NCI-H1105 treated with DMSO at 0.1 percent for 48 hours (cell line): ENCODE data around the gene CRISPLD2.

Experiments used
- DNase-seq: peaks from one replicate; lab custom pipeline; 2025; lab: John Stamatoyannopoulos, UW

Gene CRISPLD2, protein sequence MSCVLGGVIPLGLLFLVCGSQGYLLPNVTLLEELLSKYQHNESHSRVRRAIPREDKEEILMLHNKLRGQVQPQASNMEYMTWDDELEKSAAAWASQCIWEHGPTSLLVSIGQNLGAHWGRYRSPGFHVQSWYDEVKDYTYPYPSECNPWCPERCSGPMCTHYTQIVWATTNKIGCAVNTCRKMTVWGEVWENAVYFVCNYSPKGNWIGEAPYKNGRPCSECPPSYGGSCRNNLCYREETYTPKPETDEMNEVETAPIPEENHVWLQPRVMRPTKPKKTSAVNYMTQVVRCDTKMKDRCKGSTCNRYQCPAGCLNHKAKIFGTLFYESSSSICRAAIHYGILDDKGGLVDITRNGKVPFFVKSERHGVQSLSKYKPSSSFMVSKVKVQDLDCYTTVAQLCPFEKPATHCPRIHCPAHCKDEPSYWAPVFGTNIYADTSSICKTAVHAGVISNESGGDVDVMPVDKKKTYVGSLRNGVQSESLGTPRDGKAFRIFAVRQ

DNA sequence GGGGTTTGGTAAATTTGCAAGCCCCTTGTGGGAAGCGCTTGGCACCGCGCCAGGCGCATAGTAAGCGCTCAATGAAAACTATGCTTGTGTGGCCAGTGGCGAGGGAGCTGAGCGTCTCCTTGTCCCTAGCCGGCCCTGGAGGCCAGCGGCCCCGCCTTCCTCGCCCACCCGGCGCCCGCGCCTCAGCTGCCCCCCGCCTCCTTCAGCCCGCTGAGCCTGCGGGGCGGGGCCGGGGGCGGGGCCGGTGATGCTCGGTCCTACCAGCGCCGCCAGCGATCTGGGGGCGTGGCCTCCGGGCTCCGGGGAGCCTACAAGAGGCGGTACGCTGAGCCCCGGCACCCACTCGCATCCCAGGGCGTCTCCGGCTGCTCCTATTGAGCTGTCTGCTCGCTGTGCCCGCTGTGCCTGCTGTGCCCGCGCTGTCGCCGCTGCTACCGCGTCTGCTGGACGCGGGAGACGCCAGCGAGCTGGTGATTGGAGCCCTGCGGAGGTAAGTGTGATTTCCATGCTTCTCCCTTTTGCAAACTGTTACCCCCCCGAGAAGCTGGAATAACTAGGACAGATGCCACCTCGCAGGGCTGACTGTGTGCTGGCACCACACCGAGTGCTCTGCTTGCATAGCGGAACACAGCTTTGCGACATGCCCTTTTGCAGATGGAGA is at the start of gene CRISPLD2:
CRISPLD2 (plus strand) TSS at position 342 of the 661 bp plus-strand sequence. CDS start 18,511 bp downstream, outside the sequence.
- DNase-seq = peak; percentile 77

DNA sequence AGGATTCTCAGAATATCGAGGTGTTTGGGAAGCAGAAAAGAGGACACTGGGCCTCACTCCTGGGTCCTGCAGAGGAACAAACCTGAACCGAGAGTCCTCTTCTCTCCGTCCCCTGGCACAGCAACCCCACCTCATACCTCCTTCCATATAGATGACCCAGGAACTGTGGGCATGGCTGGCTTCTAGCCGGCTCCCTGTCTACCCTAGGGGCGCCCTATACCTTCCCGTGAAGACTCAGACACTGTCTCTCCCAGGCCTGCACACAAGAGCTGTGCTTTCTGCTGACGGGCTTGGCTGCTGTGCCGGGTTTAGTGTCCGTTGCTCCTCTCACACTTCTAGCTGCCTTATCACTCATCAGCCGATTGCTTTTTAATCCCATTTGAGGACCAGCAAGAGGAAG is 46.5 kb upstream of the CRISPLD2 start:
- DNase-seq = no peak

DNA sequence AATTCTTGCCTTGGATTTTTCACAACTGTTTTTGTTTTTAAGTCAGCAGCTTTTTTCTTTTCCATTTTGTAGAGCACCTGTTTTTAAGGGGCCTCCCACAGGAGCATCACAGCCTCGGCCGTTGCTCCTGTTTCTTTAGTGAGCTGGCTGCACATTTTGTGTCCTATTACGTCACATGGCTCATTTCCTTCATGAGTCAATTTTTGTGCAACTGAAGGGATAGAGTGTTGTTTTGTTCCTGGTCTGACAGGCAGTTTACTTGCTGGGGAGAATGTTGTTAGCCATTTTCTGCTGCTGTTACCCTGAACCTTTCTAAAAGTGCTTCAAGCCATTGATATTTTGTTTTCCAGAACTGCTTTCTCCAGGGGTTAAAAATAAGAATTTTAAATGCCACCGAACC is 45.0 kb upstream of the CRISPLD2 start:
- no peak for DNase-seq

DNA sequence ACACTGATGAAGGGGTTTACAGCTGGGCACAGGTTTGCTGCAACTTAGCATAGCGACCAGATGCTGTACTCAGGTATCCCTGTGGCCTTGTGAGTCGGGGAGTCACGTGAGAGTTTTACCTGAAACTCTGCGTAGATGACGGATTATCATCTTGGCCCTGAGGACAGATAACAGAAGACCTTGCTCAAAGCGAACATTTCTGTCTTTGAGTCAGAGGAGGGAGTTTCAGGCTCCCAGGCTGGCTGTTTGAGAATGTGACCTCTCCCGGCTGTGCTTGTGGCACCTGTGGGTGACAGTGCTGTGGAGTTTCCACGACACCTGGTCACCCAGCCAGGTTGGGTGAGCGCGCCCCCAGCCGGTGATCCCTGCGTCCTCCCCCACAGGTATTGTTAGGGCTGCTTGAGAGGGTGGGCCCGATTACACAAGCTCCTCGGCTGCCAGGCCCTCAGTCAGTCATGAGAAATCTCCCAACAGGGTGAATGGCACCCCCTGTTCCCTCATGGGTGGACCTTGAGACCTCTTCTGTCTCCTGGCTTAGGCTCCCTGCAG is 44.4 kb upstream of the CRISPLD2 start:
- no peak for DNase-seq

DNA sequence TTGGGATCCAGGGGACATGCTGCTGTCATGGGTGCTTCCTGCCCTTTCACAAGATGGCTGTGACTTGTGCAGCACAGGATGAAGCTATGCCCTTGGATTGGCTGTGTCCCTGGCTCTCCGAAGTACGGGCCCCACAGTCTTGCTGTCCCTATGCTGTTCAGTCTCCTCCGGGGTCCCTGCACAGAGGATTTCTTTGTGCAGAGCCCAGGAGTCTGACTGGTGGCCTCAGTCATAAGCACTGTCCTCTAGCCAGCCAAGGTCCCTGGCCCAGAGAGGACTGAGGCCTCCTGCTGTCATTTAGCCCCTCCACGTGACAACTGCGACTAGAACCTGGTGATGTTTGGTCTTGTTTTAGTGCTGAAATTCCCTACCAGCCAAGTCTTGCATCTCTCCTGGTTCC is 42.4 kb upstream of the CRISPLD2 start:
- no peak for DNase-seq

DNA sequence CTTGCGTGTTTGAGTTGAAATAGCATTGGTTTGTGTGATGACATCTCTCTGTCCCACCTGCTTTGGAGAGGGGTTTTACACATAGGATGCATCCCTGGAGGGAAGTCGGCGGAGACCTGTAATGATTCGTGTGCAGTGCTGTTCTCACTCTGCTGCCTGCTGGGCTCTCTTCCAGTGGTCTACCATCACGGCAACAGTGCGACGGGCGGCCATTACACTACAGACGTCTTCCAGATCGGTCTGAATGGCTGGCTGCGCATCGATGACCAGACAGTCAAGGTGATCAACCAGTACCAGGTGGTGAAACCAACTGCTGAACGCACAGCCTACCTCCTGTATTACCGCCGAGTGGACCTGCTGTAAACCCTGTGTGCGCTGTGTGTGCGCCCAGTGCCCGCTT is 41.1 kb upstream of the CRISPLD2 start:
- no peak for DNase-seq

DNA sequence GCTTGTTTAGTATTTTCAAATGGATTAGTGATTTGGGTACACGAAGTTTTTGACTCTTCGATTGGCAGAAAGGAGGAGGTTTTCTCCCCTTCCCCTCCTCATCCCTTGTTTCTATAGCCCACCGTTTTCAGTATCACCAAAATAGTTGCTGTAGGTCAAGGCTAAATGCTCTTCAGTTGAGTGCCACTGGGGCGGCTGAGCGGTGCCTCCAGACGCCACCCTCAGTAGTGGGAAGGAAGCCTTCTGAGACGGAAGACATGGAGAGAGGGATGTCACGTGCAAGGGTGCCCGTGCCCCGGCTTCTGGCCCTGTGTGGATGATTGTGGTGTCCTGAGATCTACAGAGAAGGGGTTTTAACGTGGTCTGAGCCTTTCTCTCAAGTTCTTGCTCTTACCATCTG is 39.7 kb upstream of the CRISPLD2 start:
- no peak for DNase-seq

DNA sequence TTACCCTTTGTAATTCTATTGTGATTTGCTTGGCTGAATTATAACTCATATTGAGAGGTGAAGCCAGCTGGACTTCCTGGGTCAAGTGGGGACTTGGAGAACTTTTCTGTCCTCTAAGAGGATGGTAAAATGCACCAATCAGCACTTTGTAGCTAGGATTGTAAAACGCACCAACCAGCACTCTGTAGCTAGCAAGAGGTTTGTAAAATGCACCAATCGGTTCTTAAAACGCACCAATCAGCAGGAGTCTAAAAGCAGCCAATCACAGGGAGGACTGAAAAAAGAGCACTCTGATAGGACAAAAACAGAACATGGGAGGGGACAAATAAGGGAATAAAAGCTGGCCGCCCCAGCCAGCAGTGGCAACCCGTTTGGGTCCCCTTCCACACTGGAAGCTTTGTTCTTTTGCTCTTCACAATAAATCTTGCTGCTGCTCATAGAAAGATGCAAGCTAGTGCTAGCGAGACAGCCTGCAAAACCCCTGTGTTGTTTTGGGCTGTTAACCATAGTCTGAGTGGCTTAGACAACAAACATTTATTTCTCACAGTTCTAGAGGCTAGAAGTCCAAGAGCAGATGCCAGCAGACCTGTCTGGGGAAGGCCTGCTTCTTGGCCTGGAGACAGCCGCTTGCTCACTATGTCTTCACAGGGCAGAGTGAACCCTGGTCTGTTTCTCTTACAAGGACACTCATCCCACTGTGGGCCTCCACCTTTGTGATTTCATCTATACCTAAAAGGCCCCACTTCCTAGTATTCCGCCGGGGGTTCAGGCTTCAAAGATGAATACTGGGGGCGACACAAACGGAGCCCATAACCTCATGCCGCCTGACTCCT is 39.0 kb upstream of the CRISPLD2 start:
- DNase-seq = no peak

DNA sequence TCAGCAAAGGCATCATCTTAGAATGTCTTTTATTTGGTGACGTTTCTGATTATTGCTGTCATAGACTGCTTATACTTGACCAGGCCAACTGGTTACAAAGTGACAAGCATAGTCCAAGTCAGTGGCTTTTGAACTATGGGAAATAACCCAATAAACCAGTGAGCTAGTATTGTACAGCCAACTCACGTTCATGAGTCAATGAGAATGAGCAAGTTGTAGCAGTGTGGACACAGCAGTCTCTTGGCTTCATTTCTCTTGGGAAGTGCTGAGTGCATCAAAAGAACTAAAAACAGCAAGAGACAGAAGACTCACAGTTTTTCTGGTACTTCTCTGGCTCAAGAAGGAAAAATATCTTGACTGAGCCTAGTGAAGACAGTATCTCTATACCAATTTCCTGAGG is 36.9 kb upstream of the CRISPLD2 start:
- DNase-seq = no peak

DNA sequence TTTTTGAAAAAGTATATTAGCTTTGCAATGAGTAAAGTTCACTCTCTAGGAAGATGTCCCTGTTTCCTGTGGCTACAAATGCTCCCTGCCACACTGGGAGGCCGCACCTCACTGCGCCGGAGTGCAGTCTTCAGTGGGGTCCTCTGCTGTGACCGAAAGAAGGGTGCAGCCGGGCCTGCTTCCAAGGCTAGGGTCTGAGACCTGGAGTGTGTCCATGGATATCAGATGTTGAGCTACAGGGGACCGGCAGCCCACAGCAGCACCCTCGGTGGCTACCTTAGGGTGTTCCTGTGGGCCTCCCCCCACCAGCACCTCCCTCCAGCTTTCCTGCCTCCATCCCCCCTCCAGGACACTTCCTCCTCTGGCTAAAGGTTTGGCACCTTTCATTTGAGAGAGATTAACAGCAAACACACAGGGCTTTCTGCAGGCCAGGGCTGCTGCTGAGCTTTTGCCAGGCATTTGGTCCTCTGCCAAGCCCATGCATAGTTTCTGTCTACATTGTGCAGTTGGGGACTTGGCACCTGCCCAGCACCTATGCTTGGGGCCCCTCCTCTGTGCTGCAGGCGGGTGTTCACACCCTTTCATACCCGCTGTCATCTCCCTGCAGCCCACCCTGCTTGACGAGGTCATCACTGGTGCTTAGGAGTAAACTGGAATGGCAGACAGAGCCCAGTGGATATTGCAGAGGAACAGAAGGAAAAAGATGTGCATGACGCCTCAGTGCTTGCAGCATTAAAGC is 33.8 kb upstream of the CRISPLD2 start:
- DNase-seq = peak; percentile 82

DNA sequence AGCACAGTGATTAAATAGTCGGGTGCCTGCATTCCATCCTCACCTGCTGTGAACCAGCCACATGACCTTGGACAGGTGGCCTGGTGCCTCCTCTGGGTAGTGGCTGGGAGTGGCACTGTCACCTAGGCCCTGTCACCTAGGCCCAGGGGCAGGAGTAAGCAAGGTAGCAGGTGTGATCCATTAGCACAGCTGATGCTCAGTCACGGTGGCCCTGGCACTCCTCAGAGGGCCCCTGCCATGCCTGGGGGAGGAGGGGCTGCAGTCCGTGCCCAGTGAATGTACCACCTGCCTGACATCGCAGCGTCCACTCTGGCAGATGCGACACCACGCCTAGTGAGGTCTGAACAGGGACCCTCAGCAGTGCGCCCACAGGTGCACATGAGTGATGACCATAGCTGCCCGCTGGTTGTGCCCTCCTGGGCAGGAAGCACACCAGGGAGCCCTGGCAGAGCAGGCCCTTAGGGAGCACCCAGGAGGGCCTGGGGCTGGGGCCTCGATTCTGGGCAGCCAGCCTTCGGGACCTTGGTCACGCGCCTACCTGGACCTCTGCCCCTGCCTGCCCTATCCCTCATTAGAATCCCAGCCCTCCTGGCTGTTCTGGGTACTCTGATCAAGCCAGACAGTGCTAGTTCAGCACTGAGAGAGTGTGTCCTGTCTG is 33.1 kb upstream of the CRISPLD2 start:
- DNase-seq = peak; percentile 72

DNA sequence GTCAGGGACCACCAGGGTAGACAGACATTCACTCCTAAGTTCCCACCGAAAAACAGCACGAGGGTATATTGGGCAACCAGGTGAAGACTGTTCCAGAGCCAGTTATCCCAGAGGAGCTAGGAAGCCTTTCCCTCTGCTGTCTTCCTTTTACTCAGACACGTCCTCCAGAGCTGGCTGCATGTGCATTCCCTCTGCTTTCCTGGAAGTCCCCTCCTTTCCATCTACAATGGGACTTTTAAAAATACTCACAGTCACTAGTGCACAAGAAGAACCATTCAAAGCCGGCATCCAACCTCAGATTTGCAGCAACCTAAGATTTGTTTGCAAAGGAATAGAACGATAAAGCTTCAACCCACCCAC is 32.5 kb upstream of the CRISPLD2 start:
- no peak for DNase-seq

DNA sequence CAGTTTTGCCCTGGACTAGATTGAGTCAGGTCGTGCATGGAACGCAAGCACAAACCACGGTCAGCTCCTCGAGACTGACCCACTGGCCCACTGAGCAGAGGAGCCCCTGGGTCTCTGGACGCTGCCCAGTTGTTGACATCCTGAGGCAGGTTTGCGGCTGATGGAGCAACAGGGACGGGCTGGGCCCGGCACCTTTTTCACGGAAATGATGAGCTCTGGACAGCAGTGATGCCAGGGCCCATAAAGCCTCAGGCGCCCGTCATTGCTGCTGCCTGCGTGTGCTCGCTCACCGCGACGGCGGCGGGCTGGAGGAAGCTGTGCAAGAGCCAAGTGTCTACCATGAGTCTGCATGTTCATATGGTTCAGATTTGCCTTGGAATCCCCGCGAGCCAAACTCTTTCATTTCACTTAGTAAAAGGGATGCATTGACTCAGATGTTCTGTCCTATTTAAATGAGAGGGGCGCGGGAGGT is 30.8 kb upstream of the CRISPLD2 start:
- DNase-seq = no peak

DNA sequence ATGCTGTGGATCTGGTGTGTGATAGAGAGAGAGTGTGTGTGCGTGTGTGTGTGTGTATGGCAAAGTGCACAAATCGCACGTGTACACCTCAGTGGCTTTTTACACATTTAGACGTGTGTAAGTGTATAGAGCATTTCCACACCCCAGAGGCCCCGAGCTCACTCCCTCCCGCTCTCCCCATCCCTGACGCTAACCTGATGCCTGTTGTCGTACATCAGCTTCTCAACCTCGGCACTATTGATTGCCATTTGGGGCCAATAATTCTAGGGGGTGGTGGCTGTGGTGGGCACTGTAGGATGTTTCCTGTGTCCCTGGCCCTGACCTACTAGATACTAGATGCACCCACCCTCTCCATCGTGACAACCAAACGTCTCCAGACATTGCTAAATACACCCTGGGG is 30.4 kb upstream of the CRISPLD2 start:
- DNase-seq = no peak

DNA sequence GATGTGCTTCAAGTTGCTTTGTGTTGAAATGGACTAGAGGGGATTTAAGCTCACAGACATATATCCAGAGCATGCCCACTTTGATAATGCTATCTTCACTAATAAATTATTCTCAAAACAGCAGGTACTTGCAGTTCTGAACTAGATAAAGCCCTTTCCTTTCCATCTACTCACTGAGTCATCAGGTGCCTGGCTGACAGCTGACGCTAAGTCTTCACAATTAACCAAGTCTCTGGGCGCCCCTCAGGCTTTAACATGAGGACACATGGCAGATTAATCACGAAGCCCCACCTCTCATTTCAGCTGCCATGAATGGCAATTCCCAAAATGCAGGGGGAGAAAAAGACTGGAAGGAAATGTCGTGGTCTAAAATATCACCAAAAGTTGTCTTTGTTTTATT is 29.5 kb upstream of the CRISPLD2 start:
- no peak for DNase-seq

DNA sequence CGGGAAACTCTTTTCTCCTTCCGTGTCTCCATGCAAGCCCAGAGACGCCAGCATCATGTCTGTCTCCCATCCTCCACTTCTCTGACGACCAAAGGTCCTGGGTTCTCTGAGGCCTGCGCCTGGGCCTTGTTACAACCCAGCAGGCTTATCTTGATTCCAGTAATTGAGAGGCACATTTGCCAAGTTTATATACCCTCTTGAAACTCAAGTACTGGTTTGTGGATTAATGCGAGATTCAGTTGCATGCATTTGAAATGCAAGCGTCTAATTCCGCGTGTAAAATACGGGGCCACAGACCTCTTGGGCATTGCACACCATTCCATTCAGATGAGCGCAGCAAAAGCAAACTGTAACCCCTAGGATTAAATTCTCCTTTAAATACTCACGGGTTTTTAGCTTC is 28.7 kb upstream of the CRISPLD2 start:
- DNase-seq = no peak

DNA sequence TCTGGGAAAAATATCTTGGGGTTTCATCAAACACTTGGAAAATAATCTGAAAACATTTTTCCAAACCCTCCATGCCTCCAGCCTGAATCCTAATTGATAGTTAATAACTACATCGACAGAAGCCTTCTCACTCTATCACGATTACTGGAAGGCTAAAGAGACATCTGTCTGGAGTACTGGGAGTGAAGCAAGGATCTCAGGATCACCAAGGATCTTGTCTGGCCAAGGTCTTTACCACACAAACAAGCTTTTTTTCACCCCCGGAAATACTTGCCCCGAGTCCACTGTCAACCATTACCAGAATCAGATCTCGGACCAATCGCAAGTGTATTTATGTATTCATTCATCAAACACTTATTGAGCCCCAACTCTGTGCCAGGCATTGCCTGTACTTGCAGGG is 28.3 kb upstream of the CRISPLD2 start:
- no peak for DNase-seq

DNA sequence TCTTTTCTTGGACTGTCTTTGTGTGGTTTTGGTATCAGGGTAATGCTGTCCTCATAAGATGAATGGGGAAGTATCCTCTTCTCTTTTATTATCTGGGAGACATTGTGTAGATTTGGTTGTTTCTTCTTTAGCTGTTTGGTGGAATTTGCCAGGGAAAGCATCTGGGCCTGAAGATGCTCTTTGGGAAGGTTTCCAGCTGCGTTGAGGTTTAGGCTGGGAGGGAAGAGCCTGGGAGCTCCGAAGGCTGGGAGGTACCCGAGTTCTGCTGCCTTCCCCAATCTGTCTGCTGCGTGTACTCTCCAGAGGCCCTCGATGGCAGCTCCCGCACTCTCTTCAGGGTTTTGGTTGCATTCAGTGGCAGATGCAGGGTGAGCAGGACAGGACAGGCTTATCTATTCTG is 25.6 kb upstream of the CRISPLD2 start:
- DNase-seq = no peak

DNA sequence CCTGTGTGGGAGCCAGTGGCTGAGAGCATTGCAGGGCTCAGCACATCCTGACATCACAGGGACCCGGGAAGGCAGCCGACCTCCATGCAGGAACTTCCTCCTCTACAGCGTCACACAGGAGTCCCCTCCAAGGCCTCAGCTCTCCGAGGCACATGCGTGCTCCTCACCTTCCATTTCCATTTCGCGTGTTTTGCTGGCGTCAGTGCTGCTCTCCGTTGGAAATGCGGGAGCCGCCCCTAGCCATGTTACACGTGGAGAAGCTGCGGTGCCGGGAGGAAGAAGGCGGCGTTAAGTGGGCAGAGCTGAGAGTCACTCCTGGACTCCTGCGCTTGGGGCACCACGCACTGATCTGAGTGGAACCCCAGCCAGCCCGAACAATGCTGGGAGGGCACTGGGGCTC is 25.2 kb upstream of the CRISPLD2 start:
- DNase-seq = no peak

DNA sequence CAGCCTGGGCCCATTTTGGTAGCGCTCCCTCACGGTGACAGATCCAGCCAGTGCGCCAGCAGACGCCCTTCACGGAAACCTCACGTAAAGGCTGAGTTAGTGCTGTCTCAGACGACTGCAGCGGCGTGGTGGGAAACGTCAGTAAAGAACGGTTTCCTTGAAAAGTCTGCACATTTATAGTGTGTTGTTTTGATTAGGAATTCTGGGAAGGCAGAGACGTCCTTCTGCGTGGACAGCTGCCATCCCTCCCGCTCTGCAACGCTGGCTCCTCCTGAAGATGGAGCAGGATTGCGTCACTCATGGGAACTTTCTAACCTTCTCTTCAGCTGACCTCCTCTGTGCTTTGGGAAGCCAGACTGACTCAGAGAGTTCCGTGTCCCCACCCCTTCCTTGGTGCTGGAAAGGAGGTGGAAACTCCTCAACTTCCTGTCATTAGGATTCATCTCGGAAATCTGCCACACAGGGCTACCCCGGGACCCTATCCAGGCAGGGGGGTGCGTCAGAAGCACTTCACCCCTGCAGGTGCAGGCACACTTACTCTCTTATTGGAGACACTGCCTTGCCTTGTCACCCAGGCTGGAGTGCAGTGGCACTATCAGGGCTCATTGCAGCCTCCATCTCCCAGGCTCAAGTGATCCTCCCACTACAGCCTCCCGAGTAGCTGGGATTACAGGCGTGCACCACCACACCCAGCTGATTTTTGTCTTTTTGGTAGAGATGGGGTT is 24.3 kb upstream of the CRISPLD2 start:
- DNase-seq = no peak
